GM19455 (cell line): ENCODE measurements around the gene CXXC5.

Source experiments
- ATAC-seq: cut with Tn5 transposase; IDR thresholded peaks from one replicate; pipeline ENCODE4 v1.9.1; 2021; ENCODE audit not compliant: unreplicated experiment

CXXC5 gene

DNA sequence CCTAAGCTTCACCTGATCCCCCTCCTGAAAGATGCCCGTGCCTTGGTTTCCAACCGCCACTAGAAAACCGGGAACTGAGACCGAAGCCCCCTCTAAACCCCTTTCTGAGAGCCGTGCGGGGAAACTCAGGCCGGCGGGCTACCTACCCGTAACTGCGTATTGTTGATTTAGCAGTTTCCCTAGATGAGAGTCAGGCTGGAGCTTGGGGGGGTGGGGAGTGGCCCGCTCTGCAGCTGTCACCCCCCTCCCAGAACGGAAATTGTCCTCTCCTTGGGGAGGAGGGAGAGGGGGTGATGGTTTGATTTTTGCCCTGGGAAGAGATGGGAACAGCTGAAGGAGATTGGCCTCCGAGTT lies 2.5 kb downstream of the CXXC5 start:
- ATAC-seq = no peak

- no peak for ATAC-seq
Observed at GRCh38 chr5:139651043-139651834, 3.1 kb downstream of the CXXC5 start.

GRCh38 chr5:139651853-139652787 lies 4.0 kb downstream of the CXXC5 start:
- ATAC-seq = peak; percentile 30

- ATAC-seq = peak; percentile 36
Observed at GRCh38 chr5:139652788-139653241, 4.7 kb downstream of the CXXC5 start.

DNA sequence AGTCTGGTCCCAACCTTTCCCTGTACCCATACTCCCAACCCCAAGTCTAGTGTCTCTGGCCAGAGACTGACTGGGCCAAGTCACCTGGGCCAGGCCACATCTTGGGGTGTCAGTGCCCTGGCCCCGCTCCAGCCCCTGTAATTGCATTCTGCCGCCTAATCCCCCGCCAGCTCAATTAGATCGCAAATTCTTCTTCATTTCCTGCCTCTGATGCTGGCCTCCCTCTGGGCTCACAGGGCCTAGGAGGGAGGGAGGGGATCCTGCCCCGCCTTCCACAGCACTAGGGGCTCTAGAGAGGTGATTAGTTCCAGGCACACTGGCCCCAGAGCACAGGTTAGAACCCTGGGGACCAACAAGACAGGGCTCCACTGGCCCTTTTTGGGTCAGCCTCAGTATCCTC lies 5.5 kb downstream of the CXXC5 start:
- ATAC-seq = no peak

DNA sequence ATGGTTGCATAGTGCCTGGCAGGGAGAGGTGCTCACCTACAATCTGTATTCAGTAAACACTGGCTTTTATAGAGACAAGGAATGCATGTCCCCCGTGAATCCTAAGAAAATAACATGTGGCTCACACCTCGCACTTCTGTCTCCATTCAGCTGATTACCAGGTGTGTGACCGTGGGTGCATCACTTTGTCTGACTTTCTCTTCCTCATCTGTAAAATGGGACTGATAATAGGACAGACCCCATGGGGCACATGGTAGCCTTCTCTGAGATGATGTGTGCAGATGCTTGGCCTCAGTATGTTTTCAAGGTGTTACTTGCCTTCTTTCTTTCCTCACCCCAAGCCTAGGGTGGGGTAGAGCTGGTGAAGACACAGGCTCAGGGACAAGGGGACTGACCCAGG lies 6.3 kb downstream of the CXXC5 start:
- ATAC-seq = no peak

DNA sequence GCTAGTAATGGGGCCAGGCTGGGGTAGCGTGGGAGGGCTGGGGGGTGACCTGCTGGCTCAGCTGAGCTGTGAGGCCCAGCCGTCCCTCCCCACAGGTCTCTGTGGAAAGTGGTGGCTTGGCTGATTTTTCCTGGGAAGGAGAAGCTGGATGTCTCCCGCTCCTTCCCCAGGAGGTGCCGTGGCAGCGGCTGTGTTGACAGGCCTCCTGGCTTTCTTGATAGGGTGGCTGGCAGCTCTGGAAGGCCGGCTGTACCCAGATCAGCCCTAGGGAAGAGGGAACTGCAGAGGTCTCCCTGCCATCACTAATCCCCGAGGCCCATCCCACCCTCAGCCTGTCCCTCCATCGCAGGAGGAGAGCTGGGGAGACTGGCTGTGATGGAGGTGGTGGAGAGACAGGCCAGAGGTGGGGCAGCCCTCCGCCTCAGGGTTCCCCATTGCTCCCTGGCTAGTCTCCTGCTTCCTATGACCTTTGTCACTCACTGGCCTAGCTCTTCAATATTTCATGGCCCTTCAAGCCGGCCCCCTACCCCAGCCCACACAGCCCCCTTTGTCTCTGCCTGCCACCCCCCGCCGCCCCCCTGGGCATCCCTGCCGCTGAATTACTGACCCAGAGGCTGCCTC lies 6.8 kb downstream of the CXXC5 start:
- ATAC-seq = no peak

GRCh38 chr5:139655727-139656271 lies 7.7 kb downstream of the CXXC5 start:
- no peak for ATAC-seq

DNA sequence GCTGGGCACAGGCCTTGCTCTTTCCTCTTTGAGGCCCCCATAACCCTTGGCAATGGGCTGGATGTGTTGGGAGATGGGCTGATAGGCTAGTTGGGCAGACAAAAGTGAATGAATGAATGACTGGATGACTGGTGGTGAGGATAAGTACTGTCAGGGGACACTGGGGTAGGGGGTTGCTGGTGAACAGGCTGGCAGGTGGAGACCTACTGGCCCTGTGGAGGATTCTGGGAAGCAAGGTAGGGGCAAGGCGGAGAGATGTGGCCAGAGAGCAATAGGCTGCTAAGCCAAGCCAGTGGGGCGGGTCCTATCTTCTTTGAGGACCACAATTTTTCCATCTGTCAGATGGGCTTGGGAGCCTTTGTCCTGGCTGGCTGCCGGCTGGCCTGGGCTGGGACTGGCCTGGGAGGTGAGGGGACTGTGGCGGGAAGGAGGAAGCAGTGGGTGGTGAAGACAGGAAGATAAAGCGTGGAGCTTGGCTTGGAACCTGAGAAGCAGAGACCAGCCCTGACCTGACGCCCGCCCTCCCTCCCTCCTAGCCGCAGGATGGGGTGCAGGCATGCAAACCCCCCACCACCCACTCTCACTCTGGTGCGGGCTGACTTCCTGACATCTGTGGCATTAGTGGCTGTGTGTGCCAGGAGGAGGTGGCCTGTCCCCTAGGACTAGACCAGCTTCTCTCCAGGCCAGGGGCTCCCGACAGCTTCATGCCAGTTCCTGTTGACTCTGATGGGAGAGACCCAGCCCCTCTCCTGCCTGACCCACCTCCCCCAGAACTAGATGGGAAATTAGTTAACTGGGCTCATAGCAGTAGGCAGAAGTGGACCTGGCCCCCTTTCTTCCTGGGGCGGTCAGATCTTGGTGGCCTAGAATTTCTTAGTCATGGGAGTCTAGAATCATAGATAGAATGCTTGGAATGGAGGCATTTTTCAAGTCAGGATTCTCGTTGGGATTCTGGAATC lies 9.5 kb downstream of the CXXC5 start:
- no peak for ATAC-seq

DNA sequence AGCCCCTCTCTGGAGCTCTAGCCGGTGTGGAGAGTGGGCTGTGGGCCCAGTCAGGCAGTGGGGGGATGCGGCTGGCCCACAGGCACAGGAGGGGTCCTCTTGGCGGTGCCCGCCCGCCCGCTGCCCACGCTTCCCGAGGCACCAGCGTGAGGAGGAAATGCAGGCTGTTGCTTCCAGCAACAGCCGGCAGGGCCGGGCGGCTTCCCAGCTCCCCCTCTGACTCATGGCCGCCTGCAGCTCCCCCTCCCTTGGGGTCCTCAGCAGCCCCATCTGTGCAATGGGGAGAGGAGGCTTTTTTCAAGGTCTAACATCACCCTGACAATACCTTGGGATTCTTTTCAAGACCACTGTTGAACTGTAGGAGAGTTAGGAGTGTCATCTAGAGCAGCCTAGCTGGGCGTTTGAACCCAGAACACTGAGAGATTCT lies 10.4 kb downstream of the CXXC5 start:
- no peak for ATAC-seq

DNA sequence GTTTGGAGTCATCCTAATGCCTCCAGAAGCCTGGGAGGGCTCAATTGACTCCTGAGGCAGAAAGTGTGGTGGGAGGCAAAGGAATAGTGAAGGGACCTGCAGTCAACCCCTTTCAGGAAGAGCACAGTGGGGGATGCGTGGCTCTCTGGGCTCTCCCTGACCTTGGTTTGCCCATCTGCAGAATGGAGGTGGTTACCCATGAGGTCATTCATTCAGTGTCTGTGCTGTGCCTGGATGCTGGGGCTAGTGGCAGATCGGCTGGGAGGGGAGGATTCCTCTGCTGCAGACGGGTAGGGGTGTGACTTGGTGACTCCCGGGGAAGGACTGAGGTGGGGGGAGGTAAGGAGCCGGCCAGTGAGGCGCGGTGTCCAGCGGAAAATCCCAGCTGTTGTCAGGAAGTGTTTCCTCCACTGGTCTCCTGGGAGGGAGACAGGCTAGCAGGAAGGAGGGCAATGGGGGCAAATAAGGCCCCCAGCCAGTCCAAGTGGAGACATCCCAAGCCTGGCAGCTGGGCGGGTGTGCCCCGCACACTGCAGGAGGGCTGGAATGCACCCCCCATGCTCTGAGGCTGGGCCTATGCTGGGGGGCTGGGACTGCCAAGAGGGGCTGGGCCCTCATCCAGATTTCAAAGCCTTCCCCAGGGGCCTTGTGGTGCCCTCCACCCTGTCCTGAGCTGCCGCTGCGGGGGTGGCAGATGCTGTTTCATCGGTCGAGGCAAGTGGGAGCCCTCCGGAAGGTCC lies 10.9 kb downstream of the CXXC5 start:
- no peak for ATAC-seq

DNA sequence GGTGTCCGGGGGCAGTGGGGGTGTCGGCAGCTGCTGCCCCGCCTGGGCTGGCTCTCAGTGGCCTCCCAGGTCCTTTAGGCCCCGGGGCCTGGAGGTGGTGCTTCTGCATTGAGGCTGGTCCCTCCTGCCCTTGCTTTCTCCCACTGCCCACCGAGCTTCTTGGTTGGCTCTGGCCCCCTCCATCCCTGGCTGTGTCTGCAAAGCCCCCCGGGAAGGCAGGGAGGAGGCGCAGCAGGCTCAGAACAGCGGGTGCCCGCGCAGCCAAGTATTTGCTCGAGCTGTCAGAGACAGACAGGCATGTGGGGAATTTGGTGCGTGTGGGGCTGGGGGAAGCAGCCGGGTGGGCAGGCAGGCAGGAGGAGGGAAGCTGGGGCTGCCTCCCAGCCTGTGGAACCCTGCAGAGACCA lies 11.5 kb downstream of the CXXC5 start:
- no peak for ATAC-seq

DNA sequence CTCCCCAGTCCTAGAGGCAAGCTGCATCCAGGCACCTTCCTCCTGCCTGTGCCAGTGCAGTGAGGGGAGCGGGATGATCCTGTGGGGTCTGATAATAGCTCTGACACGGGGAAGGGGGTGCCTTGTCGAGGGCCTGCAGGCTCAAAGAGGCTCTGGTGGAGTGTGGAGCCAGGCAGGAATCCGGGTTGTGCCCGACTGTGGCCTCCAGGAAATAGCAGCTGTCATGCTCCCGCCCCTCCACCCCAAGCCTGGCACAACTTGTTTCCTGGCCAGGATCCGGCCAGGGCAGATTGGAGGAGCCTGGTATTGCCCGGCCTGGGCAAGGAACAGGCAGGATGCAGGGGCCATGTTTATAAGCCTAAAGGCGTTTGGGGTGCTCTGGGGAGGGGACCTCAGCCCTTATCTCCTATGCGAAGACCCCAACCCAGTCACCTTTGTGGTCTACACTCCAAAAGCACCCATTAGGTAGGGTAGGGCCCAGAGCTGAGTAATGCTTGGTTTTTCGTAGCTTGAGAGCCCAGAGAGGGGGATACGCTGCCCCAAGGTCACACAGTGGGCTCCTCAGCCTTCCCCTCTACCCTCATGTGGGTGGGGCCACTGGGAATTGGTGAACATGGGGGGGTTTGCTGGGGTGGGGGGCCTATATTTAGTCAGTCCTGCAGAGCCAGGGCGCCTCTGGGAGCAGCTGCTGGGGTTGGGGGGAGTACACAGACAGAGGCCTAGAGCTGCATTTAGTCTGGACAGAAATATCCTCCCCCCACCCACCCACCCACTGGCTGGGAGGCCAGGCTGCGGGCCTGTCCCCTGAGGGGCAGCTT lies 12.2 kb downstream of the CXXC5 start:
- ATAC-seq = no peak

DNA sequence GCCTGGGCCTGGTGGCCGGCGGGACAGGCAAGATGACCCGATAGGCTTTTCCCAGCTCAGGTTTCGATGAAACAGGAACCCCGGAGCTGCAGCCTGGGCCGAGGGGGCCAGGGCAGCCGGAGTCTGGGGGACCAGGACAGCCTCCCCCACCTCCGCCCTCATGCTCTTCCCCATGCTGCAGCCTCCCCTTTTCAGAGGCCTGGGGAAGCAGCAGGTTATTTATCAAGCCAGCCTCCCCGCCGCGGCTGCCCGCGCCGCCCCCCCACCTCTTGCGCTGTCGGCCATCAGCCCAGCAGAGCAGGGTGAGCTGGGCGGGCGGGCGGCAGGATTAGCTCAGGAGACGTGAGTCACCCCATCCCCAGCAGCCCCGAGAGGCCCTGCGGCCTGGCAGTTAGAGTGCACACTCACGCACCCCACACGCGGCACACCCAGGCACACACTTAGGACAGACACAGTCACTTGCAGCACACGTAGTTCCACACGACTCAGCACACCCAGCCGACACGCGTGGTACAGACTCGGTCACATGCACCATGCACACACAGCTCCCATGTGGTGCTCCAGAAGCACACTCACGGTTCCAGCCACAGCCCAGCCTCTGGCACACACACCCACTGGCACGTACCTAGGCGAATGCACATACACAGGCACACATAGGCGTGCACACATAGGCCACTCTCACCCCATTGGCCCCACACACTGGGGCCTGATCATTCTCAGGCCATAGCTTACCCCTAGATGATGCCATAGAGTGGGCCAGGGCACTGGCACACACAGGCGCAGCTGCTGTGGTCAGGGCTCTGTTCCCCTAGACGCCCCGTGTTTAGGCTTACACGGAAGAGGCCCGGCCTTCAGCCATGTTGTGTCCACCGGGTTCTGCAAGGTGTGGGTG lies 13.0 kb downstream of the CXXC5 start:
- ATAC-seq = no peak

DNA sequence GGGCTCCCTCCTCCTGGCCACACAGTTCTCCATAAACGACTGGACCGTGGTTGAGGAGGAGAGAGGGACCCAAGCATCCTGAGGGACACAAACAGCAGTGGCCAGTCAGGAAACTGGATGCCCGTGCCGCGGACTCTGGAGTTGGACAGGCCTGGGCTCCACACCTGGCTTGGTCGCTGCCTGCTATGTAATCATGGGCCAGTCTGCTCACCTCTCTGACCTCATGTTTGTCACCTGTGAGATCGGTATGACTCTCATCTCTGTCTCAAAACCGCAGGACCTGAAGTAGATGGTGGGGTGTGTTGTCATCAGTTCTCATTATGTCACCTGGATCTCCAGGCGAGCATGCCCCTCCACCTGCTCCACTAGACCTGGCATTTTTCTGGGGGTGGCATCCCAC lies 14.5 kb downstream of the CXXC5 start:
- ATAC-seq = no peak

DNA sequence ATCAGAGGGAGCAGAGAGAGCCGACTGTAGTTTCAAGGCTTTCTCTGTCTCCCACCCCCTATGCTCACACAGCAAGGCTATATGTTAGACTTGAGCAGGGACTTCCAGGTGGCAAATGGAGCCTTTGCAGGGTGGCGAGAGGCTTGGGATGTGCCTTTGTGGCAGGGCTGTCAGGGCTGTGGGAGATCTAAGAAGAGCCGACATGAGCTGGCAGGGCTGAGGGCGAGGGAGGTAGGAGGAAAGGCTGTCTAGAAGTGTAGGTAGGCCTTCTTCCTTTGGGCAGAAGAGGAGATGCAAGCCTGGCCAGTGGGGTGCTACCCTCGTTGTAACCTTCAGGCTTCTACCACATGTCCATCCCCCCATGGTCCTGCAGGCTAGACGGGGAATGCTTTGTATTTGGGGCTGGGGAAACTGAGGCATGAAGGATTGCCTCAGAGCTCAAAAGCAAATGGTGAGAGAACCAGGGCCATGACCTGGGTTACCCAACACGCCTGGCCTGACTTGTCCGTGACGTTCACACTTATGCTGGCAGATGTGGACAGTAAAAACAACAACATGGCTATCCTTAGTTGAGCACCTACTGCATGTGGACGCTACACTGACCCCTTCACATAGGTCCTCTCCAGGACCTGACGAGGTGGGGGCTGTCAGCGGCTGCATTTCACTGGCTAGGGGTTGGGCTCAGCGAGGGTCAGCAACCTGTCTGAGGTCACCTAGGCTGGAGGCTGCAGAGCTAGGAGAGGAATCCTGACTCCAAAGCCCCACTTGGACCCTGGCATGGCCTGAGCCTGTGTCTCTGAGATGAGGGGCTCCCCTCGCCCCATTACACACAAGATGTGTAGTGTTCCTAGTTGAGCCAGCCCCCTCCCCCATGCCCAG lies 15.3 kb downstream of the CXXC5 start:
- no peak for ATAC-seq
